ENCODE measurements around the gene CPS1.

The CPS1 gene

DNA sequence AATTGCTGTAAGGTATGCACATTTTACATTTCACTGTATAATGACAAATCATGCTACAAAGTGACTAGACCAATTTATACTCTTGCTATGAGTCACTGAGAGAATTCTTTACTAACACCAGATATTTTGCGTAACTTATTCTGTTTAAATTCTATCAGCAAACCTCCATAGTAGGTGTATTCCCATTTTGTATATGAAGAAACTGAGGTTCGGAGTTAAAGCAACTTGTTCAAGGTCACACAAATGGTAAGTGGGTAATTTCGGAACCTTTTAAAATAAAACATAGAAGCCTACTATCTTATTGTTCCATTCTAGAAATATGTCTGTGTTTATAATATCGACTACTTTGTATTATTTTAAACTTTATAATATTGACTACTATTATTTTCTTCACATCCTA is 15.9 kb upstream of the CPS1 start:
- H3K9ac ChIP-seq = no peak overlapping the region
- H3K4me1 ChIP-seq (ENCODE audit: low read depth, poor library complexity, severe bottlenecking) = no peaks in the 10 kb centered on the region
- H4K20me1 ChIP-seq (ENCODE audit: insufficient read depth) = no peaks in the 10 kb centered on the region
- no peaks in the 10 kb centered on the region for H3K27me3 ChIP-seq (ENCODE audit: insufficient read depth, low read depth)
- no peak overlapping the region for H2AFZ ChIP-seq (ENCODE audit: low read depth)
- no peak overlapping the region for H3K27ac ChIP-seq
- no peaks in the 10 kb centered on the region for H3K79me2 ChIP-seq (ENCODE audit: insufficient read depth, low read depth)
- H3K36me3 ChIP-seq (ENCODE audit: insufficient read depth) = no peaks in the 10 kb centered on the region
- no peak overlapping the region for H3K4me2 ChIP-seq
- H3K4me3 ChIP-seq (IDR thresholded peaks at IDR 0.05; ENCODE audit: insufficient read depth, low read depth, low read length) = no peak overlapping the region
- TF ChIP-seq, protein P1, sequence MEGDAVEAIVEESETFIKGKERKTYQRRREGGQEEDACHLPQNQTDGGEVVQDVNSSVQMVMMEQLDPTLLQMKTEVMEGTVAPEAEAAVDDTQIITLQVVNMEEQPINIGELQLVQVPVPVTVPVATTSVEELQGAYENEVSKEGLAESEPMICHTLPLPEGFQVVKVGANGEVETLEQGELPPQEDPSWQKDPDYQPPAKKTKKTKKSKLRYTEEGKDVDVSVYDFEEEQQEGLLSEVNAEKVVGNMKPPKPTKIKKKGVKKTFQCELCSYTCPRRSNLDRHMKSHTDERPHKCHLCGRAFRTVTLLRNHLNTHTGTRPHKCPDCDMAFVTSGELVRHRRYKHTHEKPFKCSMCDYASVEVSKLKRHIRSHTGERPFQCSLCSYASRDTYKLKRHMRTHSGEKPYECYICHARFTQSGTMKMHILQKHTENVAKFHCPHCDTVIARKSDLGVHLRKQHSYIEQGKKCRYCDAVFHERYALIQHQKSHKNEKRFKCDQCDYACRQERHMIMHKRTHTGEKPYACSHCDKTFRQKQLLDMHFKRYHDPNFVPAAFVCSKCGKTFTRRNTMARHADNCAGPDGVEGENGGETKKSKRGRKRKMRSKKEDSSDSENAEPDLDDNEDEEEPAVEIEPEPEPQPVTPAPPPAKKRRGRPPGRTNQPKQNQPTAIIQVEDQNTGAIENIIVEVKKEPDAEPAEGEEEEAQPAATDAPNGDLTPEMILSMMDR (conservative IDR thresholded peaks at IDR 0.05; ENCODE audit: low read depth, low read length) = no peak

DNA sequence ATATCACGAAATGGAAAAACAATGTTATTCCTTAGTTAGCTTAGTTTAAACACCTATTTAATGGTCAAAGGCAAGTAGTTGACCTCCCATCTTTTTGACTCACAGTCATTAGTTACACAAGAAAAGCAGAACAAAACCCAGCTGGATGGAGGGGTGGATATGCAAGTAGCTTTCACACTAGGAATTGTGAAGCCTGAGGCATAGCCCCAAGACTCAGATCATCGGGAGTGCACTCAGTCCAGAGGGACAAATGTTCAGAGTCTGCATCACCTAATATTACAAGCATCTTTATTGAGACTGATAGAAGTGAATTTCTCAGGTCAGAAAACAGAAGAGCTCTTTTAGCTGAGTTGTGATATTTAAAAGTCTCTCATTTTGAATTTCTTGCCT is 15.5 kb upstream of the CPS1 start:
- H3K27me3 ChIP-seq (ENCODE audit: insufficient read depth, low read depth) = no peaks in the 10 kb centered on the region
- no peaks in the 10 kb centered on the region for H3K4me1 ChIP-seq (ENCODE audit: low read depth, poor library complexity, severe bottlenecking)
- no peaks in the 10 kb centered on the region for H3K36me3 ChIP-seq (ENCODE audit: insufficient read depth)
- TF ChIP-seq, protein P1 (conservative IDR thresholded peaks at IDR 0.05; ENCODE audit: low read depth, low read length) = no peak
- no peak overlapping the region for H3K4me2 ChIP-seq
- no peaks in the 10 kb centered on the region for H4K20me1 ChIP-seq (ENCODE audit: insufficient read depth)
- H3K79me2 ChIP-seq (ENCODE audit: insufficient read depth, low read depth) = no peaks in the 10 kb centered on the region
- H3K4me3 ChIP-seq (IDR thresholded peaks at IDR 0.05; ENCODE audit: insufficient read depth, low read depth, low read length) = no peak overlapping the region
- no peak overlapping the region for H3K27ac ChIP-seq
- H2AFZ ChIP-seq (ENCODE audit: low read depth) = no peak overlapping the region
- no peak overlapping the region for H3K9ac ChIP-seq

GRCh38 chr2:210541290-210541902 is 15.0 kb upstream of the CPS1 start:
- H3K27me3 ChIP-seq (ENCODE audit: insufficient read depth, low read depth) = no peaks in the 10 kb centered on the region
- no peaks in the 10 kb centered on the region for H3K36me3 ChIP-seq (ENCODE audit: insufficient read depth)
- no peak overlapping the region for H3K9ac ChIP-seq
- H3K4me2 ChIP-seq = no peak overlapping the region
- H3K4me3 ChIP-seq (IDR thresholded peaks at IDR 0.05; ENCODE audit: insufficient read depth, low read depth, low read length) = no peak overlapping the region
- H4K20me1 ChIP-seq (ENCODE audit: insufficient read depth) = no peaks in the 10 kb centered on the region
- H3K79me2 ChIP-seq (ENCODE audit: insufficient read depth, low read depth) = no peaks in the 10 kb centered on the region
- H3K4me1 ChIP-seq (ENCODE audit: low read depth, poor library complexity, severe bottlenecking) = no peaks in the 10 kb centered on the region
- H2AFZ ChIP-seq (ENCODE audit: low read depth) = no peak overlapping the region
- no peak overlapping the region for H3K27ac ChIP-seq
- TF ChIP-seq, protein P1 (conservative IDR thresholded peaks at IDR 0.05; ENCODE audit: low read depth, low read length) = no peak

GRCh38 chr2:210544007-210544590 is 12.3 kb upstream of the CPS1 start:
- Histone ChIP-seq H4K20me1 (ENCODE audit: insufficient read depth) (no peaks in the 10 kb centered on the region), H3K79me2 (ENCODE audit: insufficient read depth, low read depth) (no peaks in the 10 kb centered on the region), H3K4me2 (no peak overlapping the region), H3K27me3 (ENCODE audit: insufficient read depth, low read depth) (no peaks in the 10 kb centered on the region), H2AFZ (ENCODE audit: low read depth) (no peak overlapping the region), H3K27ac (no peak overlapping the region), H3K4me3 (IDR thresholded peaks at IDR 0.05; ENCODE audit: insufficient read depth, low read depth, low read length) (no peak overlapping the region), H3K9ac (no peak overlapping the region), H3K4me1 (ENCODE audit: low read depth, poor library complexity, severe bottlenecking) (no peaks in the 10 kb centered on the region), H3K36me3 (ENCODE audit: insufficient read depth) (no peaks in the 10 kb centered on the region)
- TF ChIP-seq, protein P1 (conservative IDR thresholded peaks at IDR 0.05; ENCODE audit: low read depth, low read length) = no peak

All from KMS-11 (cell line).